Type B pancreatic cell (in vitro differentiated cells): ENCODE data around the gene CHRNA1. TPM values are rescaled to one million over a fixed set of nuclear protein-coding genes. Genes with fewer than 3 reads are reported as not detected.

ENCODE experiments used
- DNase-seq: peaks from one replicate; pipeline ENCODE4 v3.0.0; 2021; ENCODE audit warnings: mixed read lengths; ENCODE audit not compliant: unreplicated experiment; ENCODE audit errors: extremely low spot score
- H3K27ac Mint-ChIP-seq: 2 replicates; pipeline ENCODE4 v1.8.0; 2021; ENCODE audit warnings: mild to moderate bottlenecking, mixed read lengths
- H3K27me3 Mint-ChIP-seq: 2 replicates; pipeline ENCODE4 v1.8.0; 2021; ENCODE audit warnings: mixed read lengths
- H3K36me3 Mint-ChIP-seq: 2 replicates; pipeline ENCODE4 v1.8.0; 2021; ENCODE audit warnings: mixed read lengths
- H3K4me1 Mint-ChIP-seq: one replicate; pipeline ENCODE4 v1.8.0; 2021; ENCODE audit warnings: mixed read lengths; ENCODE audit not compliant: unreplicated experiment
- H3K4me3 Mint-ChIP-seq: 2 replicates; pipeline ENCODE4 v1.8.0; 2021; ENCODE audit warnings: mild to moderate bottlenecking, mixed read lengths
- H3K9me3 Mint-ChIP-seq: 2 replicates; pipeline ENCODE4 v1.8.0; 2021; ENCODE audit warnings: mixed read lengths
- CTCF ChIP-seq: fragments of 200-600 bp; sonication (generic); conservative IDR thresholded peaks from 2 replicates; pipeline ENCODE4 v1.5.0; 2021; ENCODE audit warnings: antibody characterized with exemption, mild to moderate bottlenecking
- total RNA-seq: library from RNA; stranded (reverse); gene quantifications from 2 replicates; pipeline ENCODE4 v1.2.1, GENCODE V29; 2021; ENCODE audit warnings: low replicate concordance

CHRNA1 gene
- total RNA-seq, 1 donor from 2014 or later: 1.1 TPM

- no peak overlapping the region for H3K4me3 Mint-ChIP-seq
- no peak overlapping the region for H3K27ac Mint-ChIP-seq
- H3K36me3 Mint-ChIP-seq: no peaks in the 10 kb centered on the region
- H3K9me3 Mint-ChIP-seq: no peaks in the 10 kb centered on the region
- no peak for DNase-seq
- TF ChIP-seq CTCF: no peak
- H3K27me3 Mint-ChIP-seq: peaks cover 22% of the 10 kb centered on the region
- peaks cover 4% of the 10 kb centered on the region for H3K4me1 Mint-ChIP-seq
Observed at GRCh38 chr2:174705321-174705720, 59.0 kb downstream of the CHRNA1 start.

- no peak for TF ChIP-seq CTCF
- no peak overlapping the region for H3K27ac Mint-ChIP-seq
- H3K9me3 Mint-ChIP-seq: no peaks in the 10 kb centered on the region
- no peak overlapping the region for H3K4me3 Mint-ChIP-seq
- peaks cover 8% of the 10 kb centered on the region for H3K4me1 Mint-ChIP-seq
- no peak for DNase-seq
- peaks cover 22% of the 10 kb centered on the region for H3K27me3 Mint-ChIP-seq
- no peaks in the 10 kb centered on the region for H3K36me3 Mint-ChIP-seq
Observed at GRCh38 chr2:174704642-174705041, 59.6 kb downstream of the CHRNA1 start.

GRCh38 chr2:174704061-174704460 lies 60.2 kb downstream of the CHRNA1 start:
- Mint-ChIP-seq H3K4me1 (peaks cover 8% of the 10 kb centered on the region), H3K9me3 (no peaks in the 10 kb centered on the region), H3K27ac (no peak overlapping the region), H3K27me3 (peaks cover 22% of the 10 kb centered on the region), H3K4me3 (no peak overlapping the region), H3K36me3 (no peaks in the 10 kb centered on the region)
- no peak for TF ChIP-seq CTCF
- DNase-seq: no peak

- Mint-ChIP-seq H3K27ac (no peak overlapping the region), H3K27me3 (peaks cover 22% of the 10 kb centered on the region), H3K36me3 (no peaks in the 10 kb centered on the region), H3K4me3 (no peak overlapping the region), H3K9me3 (no peaks in the 10 kb centered on the region), H3K4me1 (peaks cover 8% of the 10 kb centered on the region)
- TF ChIP-seq CTCF: no peak
- no peak for DNase-seq
Observed at GRCh38 chr2:174703430-174703829, 60.8 kb downstream of the CHRNA1 start.

GRCh38 chr2:174702541-174702940 lies 61.7 kb downstream of the CHRNA1 start:
- Mint-ChIP-seq H3K27ac (no peak overlapping the region), H3K4me3 (no peak overlapping the region), H3K36me3 (no peaks in the 10 kb centered on the region), H3K27me3 (peaks cover 22% of the 10 kb centered on the region), H3K4me1 (peaks cover 8% of the 10 kb centered on the region), H3K9me3 (no peaks in the 10 kb centered on the region)
- DNase-seq: no peak
- no peak for TF ChIP-seq CTCF
